Measurements from ENCODE around the gene MGAT5B. TPM values are rescaled to one million over a fixed set of nuclear protein-coding genes. Genes with fewer than 3 reads are reported as not detected.

The MGAT5B gene
- total and polyA plus RNA-seq, 2 of the 13 experiments (the other 11 are each of a cell fraction or from before 2014, with no cell fraction given): 0.07 to 0.13 TPM

DNA sequence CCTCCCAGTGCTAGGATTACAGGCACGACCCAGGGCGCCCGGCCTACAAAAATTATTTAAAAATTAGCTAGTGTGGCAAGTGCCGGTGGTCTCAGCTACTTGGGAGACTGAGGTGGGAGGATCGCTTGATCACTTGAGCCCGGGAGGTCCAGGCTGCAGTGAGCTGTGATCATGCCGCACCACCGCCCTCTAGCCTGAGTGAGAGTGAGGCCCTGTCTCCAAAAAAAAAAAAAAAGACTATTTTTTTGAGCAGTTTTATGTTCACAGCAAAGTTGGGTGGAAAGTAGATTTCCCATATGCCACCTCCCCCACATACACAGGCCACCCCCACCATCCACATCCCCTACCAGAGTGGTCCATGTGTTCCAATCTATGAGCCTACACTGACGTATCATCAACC, 84.9 kb downstream of the MGAT5B start:
- TF ChIP-seq, protein P1, sequence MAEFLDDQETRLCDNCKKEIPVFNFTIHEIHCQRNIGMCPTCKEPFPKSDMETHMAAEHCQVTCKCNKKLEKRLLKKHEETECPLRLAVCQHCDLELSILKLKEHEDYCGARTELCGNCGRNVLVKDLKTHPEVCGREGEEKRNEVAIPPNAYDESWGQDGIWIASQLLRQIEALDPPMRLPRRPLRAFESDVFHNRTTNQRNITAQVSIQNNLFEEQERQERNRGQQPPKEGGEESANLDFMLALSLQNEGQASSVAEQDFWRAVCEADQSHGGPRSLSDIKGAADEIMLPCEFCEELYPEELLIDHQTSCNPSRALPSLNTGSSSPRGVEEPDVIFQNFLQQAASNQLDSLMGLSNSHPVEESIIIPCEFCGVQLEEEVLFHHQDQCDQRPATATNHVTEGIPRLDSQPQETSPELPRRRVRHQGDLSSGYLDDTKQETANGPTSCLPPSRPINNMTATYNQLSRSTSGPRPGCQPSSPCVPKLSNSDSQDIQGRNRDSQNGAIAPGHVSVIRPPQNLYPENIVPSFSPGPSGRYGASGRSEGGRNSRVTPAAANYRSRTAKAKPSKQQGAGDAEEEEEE (CRISPR knock-in tag; IDR thresholded peaks at IDR 0.05; ENCODE audit: borderline replicate concordance): no peak
- no peak for TF ChIP-seq KLF12 (CRISPR knock-in tag; IDR thresholded peaks at IDR 0.05; ENCODE audit: borderline replicate concordance)
- TF ChIP-seq, protein P2, sequence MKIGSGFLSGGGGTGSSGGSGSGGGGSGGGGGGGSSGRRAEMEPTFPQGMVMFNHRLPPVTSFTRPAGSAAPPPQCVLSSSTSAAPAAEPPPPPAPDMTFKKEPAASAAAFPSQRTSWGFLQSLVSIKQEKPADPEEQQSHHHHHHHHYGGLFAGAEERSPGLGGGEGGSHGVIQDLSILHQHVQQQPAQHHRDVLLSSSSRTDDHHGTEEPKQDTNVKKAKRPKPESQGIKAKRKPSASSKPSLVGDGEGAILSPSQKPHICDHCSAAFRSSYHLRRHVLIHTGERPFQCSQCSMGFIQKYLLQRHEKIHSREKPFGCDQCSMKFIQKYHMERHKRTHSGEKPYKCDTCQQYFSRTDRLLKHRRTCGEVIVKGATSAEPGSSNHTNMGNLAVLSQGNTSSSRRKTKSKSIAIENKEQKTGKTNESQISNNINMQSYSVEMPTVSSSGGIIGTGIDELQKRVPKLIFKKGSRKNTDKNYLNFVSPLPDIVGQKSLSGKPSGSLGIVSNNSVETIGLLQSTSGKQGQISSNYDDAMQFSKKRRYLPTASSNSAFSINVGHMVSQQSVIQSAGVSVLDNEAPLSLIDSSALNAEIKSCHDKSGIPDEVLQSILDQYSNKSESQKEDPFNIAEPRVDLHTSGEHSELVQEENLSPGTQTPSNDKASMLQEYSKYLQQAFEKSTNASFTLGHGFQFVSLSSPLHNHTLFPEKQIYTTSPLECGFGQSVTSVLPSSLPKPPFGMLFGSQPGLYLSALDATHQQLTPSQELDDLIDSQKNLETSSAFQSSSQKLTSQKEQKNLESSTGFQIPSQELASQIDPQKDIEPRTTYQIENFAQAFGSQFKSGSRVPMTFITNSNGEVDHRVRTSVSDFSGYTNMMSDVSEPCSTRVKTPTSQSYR (CRISPR knock-in tag; IDR thresholded peaks at IDR 0.05; ENCODE audit: borderline replicate concordance): no peak
- TF ChIP-seq PCBP2 (optimal IDR thresholded peaks at IDR 0.05; ENCODE audit: low read depth, low read length, poor library complexity, severe bottlenecking): no peak
- no peak for TF ChIP-seq ZFYVE20 (CRISPR knock-in tag; IDR thresholded peaks at IDR 0.05; ENCODE audit: borderline replicate concordance, low read depth)
- TF ChIP-seq ERF (CRISPR knock-in tag; IDR thresholded peaks at IDR 0.05): no peak
- TF ChIP-seq ETV5 (CRISPR knock-in tag; IDR thresholded peaks at IDR 0.05; ENCODE audit: borderline replicate concordance): no peak
- no peak for TF ChIP-seq FOXK2 (IDR thresholded peaks at IDR 0.05)

More for the DNA sequence above, 84.9 kb downstream of the MGAT5B start:
- Histone ChIP-seq H3K4me3 (replicated peaks in 1 of 3; ENCODE audit: insufficient read depth in 1 of 3, low read depth in 2 of 3, low read length in 3 of 3) (no peak overlapping the region), H2AFZ (ENCODE audit: low read length) (no peak overlapping the region), H3K36me3 (replicated peaks in 1 of 2; ENCODE audit: control insufficient read depth in 1 of 2, insufficient read depth in 2 of 2, low read length in 2 of 2) (no peaks in the 10 kb centered on the region), H3K27me3 (ENCODE audit: control insufficient read depth in 1 of 2, insufficient read depth in 2 of 2, low read length in 2 of 2) (peaks cover 11 to 77% of the 10 kb centered on the region in 2 experiments), H3K9ac (ENCODE audit: insufficient read depth, low read depth, low read length) (no peak overlapping the region), H3K9me3 (ENCODE audit: low read length) (no peaks in the 10 kb centered on the region), H3K4me2 (ENCODE audit: low read depth, low read length) (no peak overlapping the region), H4K20me1 (ENCODE audit: insufficient read depth, low read length) (no peaks in the 10 kb centered on the region), H3K79me2 (ENCODE audit: insufficient read depth, low read length) (no peaks in the 10 kb centered on the region), H3K27ac (ENCODE audit: extremely low read length, insufficient read depth, low read length) (no peak overlapping the region), H3K4me1 (ENCODE audit: insufficient read depth, low read length) (no peaks in the 10 kb centered on the region)
- ATAC-seq (no peak), FAIRE-seq (no peak), DNase-seq (ENCODE audit: low spot score) (no peak)
- intact Hi-C loops (cut with micrococcal nuclease; ENCODE audit: unreplicated experiment): no loop called here
- BruUV-seq (replicated peaks): no TSS peak
- ChIA-PET CTCF (ENCODE audit: low intra/inter-chr PET ratio, low total read pairs) (no interaction called here), POLR2A (no interaction called here)
- in situ Hi-C loops (cut with HindIII; ENCODE audit: extremely low pct_ligation_motif_present, low pct_unique_long_range_greater_than_20kb): no loop called here
- WGBS (ENCODE audit: low lambda C conversion rate): 32% methylated on average over 9 of the region's 9 CpGs

Data from HepG2 (cell line).